Caco-2 (cell line): ENCODE measurements around the gene AKAP1. TPM values are rescaled to one million over a fixed set of nuclear protein-coding genes. Genes with fewer than 3 reads are reported as not detected.
A peak's percentile ranks its signal among the peaks of the same experiment; 100 is the strongest.

Experiments
- BruUV-seq: library from RNA; stranded (reverse); fragments of 400-500 nt; replicated peaks from 2 replicates; lab custom pipeline; 2021; lab: Mats Ljungman, UMichigan
- CTCF ChIA-PET: fragments of 300-600 bp; sonication (Branson Sonifier 250); formaldehyde crosslinking; loops from one replicate; lab custom pipeline; 2022; ENCODE audit warnings: antibody characterized with exemption; lab: Charles Lee
- POLR2A ChIA-PET: fragments of 300-600 bp; sonication (Branson Sonifier 250); formaldehyde crosslinking; loops from one replicate; lab custom pipeline; 2022; ENCODE audit warnings: antibody characterized with exemption; lab: Charles Lee
- DNase-seq, 2 experiments: peaks; one replicate each; pipeline versions ENCODE4 v3.0.0 to v3.0.0-alpha.2; 2020 to 2022
- H3K27me3 ChIP-seq: replicated peaks from 2 replicates; pipeline ENCODE4 v1.6.0; 2011; ENCODE audit warnings: low read length; ENCODE audit not compliant: control insufficient read depth, insufficient read depth
- H3K36me3 ChIP-seq: 2 replicates; pipeline ENCODE4 v1.5.1; 2011; ENCODE audit warnings: low read length; ENCODE audit not compliant: control insufficient read depth, insufficient read depth
- H3K4me1 ChIP-seq: fragments of 250-450 bp; sonication (Bioruptor Pico); 2 replicates; pipeline ENCODE4 v1.5.1; 2020; ENCODE audit warnings: mild to moderate bottlenecking
- H3K4me3 ChIP-seq: 2 replicates; pipeline ENCODE4 v1.5.1; 2011; ENCODE audit warnings: low read depth, mild to moderate bottlenecking, control low read depth, low read length
- H3K9me3 ChIP-seq: fragments of 250-450 bp; sonication (Bioruptor Pico); 2 replicates; pipeline ENCODE4 v1.5.1; 2020; ENCODE audit warnings: mild to moderate bottlenecking, moderate library complexity
- H3K27ac Mint-ChIP-seq: one replicate; pipeline ENCODE4 v1.8.0; 2022; ENCODE audit warnings: mixed read lengths; ENCODE audit not compliant: unreplicated experiment
- H3K27me3 Mint-ChIP-seq: one replicate; pipeline ENCODE4 v1.8.0; 2022; ENCODE audit warnings: mixed read lengths; ENCODE audit not compliant: insufficient read depth, unreplicated experiment
- H3K36me3 Mint-ChIP-seq: one replicate; pipeline ENCODE4 v1.8.0; 2022; ENCODE audit warnings: mild to moderate bottlenecking, mixed read lengths; ENCODE audit not compliant: insufficient read depth, unreplicated experiment
- H3K4me1 Mint-ChIP-seq: one replicate; pipeline ENCODE4 v1.8.0; 2022; ENCODE audit warnings: low read depth, mixed read lengths; ENCODE audit not compliant: unreplicated experiment
- H3K4me3 Mint-ChIP-seq: one replicate; pipeline ENCODE4 v1.8.0; 2022; ENCODE audit warnings: mild to moderate bottlenecking, moderate library complexity, mixed read lengths; ENCODE audit not compliant: unreplicated experiment
- H3K9me3 Mint-ChIP-seq: one replicate; pipeline ENCODE4 v1.8.0; 2022; ENCODE audit warnings: mixed read lengths; ENCODE audit not compliant: unreplicated experiment
- intact Hi-C: fragments of 100-400 bp; cut with micrococcal nuclease; formaldehyde crosslinking; loops from one replicate; pipeline ENCODE4 v1.10.0; 2022; ENCODE audit not compliant: unreplicated experiment
- total RNA-seq: library from RNA; stranded (reverse); gene quantifications from 2 replicates; pipeline ENCODE4 v1.2.3, GENCODE V29; 2022
- TF ChIP-seq, protein P1 (sequence below), 2 experiments: fragments of 200-600 bp in 1 of 2; IDR thresholded peaks; 1 replicate in 1 of 2; 2 replicates in 1 of 2; pipeline versions ENCODE4 v1.5.1 to v1.8.0; 2011 to 2022; ENCODE audit warnings: antibody characterized with exemption in 1 of 2, control low read depth in 1 of 2, inconsistent platforms in 1 of 2, low read depth in 1 of 2, low read length in 1 of 2, mild to moderate bottlenecking in 1 of 2, moderate library complexity in 1 of 2; ENCODE audit not compliant: insufficient read depth in 1 of 2, severe bottlenecking in 1 of 2, unreplicated experiment in 1 of 2

Gene AKAP1
- total RNA-seq, 1 experiment from 2014 or later: 87.1 TPM

DNA sequence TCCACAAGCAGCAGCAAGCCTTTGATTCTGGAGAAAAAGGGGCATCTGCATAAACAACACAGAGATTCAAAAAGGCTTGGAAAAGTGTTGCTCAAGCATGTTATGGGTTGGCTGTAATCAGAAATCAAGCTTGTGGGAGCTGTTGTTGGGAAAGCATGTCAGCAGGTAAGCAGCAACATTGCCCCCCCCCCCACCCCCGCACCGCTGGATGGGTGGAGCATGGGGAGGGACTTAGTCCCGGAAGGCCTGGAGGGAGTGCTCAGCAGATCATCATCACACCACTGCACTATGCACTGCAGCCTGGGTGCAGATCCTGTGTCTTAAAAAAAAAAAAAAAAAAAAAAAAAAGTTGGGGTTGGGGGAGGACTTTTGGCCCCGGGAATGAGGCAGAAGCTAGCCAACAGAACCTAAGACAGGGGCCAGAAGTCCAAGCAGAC lies 16.8 kb upstream of the AKAP1 start:
- no peaks in the 10 kb centered on the region for H3K9me3 ChIP-seq
- ChIA-PET POLR2A (no interaction called here), CTCF (no interaction called here)
- Mint-ChIP-seq H3K27ac (no peak overlapping the region), H3K27me3 (no peaks in the 10 kb centered on the region), H3K36me3 (no peaks in the 10 kb centered on the region), H3K4me1 (no peaks in the 10 kb centered on the region), H3K9me3 (no peaks in the 10 kb centered on the region), H3K4me3 (no peak overlapping the region)
- no peak overlapping the region for H3K4me3 ChIP-seq
- TF ChIP-seq, protein P1, sequence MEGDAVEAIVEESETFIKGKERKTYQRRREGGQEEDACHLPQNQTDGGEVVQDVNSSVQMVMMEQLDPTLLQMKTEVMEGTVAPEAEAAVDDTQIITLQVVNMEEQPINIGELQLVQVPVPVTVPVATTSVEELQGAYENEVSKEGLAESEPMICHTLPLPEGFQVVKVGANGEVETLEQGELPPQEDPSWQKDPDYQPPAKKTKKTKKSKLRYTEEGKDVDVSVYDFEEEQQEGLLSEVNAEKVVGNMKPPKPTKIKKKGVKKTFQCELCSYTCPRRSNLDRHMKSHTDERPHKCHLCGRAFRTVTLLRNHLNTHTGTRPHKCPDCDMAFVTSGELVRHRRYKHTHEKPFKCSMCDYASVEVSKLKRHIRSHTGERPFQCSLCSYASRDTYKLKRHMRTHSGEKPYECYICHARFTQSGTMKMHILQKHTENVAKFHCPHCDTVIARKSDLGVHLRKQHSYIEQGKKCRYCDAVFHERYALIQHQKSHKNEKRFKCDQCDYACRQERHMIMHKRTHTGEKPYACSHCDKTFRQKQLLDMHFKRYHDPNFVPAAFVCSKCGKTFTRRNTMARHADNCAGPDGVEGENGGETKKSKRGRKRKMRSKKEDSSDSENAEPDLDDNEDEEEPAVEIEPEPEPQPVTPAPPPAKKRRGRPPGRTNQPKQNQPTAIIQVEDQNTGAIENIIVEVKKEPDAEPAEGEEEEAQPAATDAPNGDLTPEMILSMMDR (IDR thresholded peaks at IDR 0.05; ENCODE audit: insufficient read depth in 1 of 2, low read depth in 1 of 2, low read length in 1 of 2, severe bottlenecking in 1 of 2, unreplicated experiment in 1 of 2): no peak
- H3K4me1 ChIP-seq: no peaks in the 10 kb centered on the region
- no peak for DNase-seq
- intact Hi-C loops: no loop called here
- no peaks in the 10 kb centered on the region for H3K36me3 ChIP-seq
- H3K27me3 ChIP-seq: no peaks in the 10 kb centered on the region
- BruUV-seq: no TSS peak

DNA sequence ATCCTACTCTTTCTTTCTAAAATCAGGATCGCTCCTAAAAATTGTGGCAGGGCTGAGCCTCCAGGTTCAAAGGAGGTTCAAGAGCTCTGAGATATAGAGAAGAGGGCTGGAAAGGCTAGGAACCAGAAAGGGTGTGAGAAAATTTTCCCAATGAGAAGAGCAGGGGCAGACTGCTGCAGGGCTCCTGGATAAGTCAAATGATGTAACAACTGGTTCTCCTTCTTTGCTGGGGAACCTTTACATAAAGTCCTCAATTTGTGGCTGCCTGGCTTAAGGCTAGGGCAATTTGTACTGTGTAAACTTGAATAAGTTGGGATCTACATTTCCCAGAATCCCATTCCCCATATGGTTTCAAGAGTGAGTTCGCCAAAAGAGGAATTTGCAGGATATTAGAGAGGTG lies 16.3 kb upstream of the AKAP1 start:
- Histone ChIP-seq H3K9me3 (no peaks in the 10 kb centered on the region), H3K36me3 (no peaks in the 10 kb centered on the region), H3K4me3 (no peak overlapping the region), H3K4me1 (no peaks in the 10 kb centered on the region), H3K27me3 (no peaks in the 10 kb centered on the region)
- BruUV-seq: no TSS peak
- Mint-ChIP-seq H3K36me3 (no peaks in the 10 kb centered on the region), H3K4me1 (no peaks in the 10 kb centered on the region), H3K27ac (no peak overlapping the region), H3K27me3 (no peaks in the 10 kb centered on the region), H3K9me3 (no peaks in the 10 kb centered on the region), H3K4me3 (no peak overlapping the region)
- TF ChIP-seq, protein P1 (IDR thresholded peaks at IDR 0.05; ENCODE audit: insufficient read depth in 1 of 2, low read depth in 1 of 2, low read length in 1 of 2, severe bottlenecking in 1 of 2, unreplicated experiment in 1 of 2): no peak
- peak in 1 of 2 experiments; percentile 14 for DNase-seq
- intact Hi-C loops: no loop called here
- ChIA-PET CTCF (no interaction called here), POLR2A (no interaction called here)

GRCh38 chr17:57071991-57072944 lies 12.8 kb upstream of the AKAP1 start:
- no peaks in the 10 kb centered on the region for H3K4me1 Mint-ChIP-seq
- H3K27ac Mint-ChIP-seq: no peak overlapping the region
- no peaks in the 10 kb centered on the region for H3K36me3 ChIP-seq
- no peaks in the 10 kb centered on the region for H3K27me3 ChIP-seq
- TF ChIP-seq, protein P1 (IDR thresholded peaks at IDR 0.05; ENCODE audit: insufficient read depth in 1 of 2, low read depth in 1 of 2, low read length in 1 of 2, severe bottlenecking in 1 of 2, unreplicated experiment in 1 of 2): no peak
- H3K4me3 Mint-ChIP-seq: no peak overlapping the region
- POLR2A ChIA-PET: no interaction called here
- BruUV-seq: no TSS peak
- DNase-seq: no peak
- H3K9me3 ChIP-seq: no peaks in the 10 kb centered on the region
- CTCF ChIA-PET: interaction anchor here (1.0 kb wide), 1 partner anchor 33 kb away, joined by 3 read pairs; no protein-coding TSS in a partner anchor
- intact Hi-C loops: no loop called here
- H3K9me3 Mint-ChIP-seq: no peaks in the 10 kb centered on the region
- peaks cover 4% of the 10 kb centered on the region for H3K27me3 Mint-ChIP-seq
- no peak overlapping the region for H3K4me3 ChIP-seq
- no peaks in the 10 kb centered on the region for H3K4me1 ChIP-seq
- H3K36me3 Mint-ChIP-seq: no peaks in the 10 kb centered on the region
